IMR-90 (cell line): ENCODE measurements around the gene FRS3. TPM values are rescaled to one million over a fixed set of nuclear protein-coding genes. Genes with fewer than 3 reads are reported as not detected.

Source experiments
- ATAC-seq: fragments of 200-7000 bp; cut with Tn5 transposase; 2 replicates; pipeline ENCODE4 v1.9.1; 2020; ENCODE audit warnings: low read depth, mild to moderate bottlenecking, moderate library complexity
- BruUV-seq: library from RNA; stranded (reverse); fragments of 400-500 nt; replicated peaks from 2 replicates; lab custom pipeline; 2021; lab: Mats Ljungman, UMichigan
- CTCF ChIA-PET: fragments of 300-600 bp; formaldehyde crosslinking; extraction: SDS; loops from one replicate; lab custom pipeline; 2021; ENCODE audit warnings: antibody characterized with exemption; lab: Yijun Ruan, JAX
- POLR2A ChIA-PET: fragments of 300-600 bp; sonication (Branson Sonifier 250); formaldehyde crosslinking; loops from one replicate; lab custom pipeline; 2022; ENCODE audit warnings: antibody characterized with exemption; ENCODE audit not compliant: unreplicated experiment; lab: Charles Lee
- DNase-seq: peaks from one replicate; pipeline ENCODE4 v3.0.0; 2013
- H2AFZ ChIP-seq: replicated peaks from 2 replicates; pipeline ENCODE3; 2013; ENCODE audit warnings: low read length, mild to moderate bottlenecking; ENCODE audit not compliant: poor library complexity
- H2AK5ac ChIP-seq: 2 replicates; pipeline ENCODE4 v1.6.1; 2013; ENCODE audit warnings: low read depth, low read length, inconsistent platforms
- H2AK9ac ChIP-seq: replicated peaks from 2 replicates; pipeline ENCODE3; 2013; ENCODE audit warnings: mild to moderate bottlenecking, low read depth, low read length, moderate library complexity; ENCODE audit not compliant: poor library complexity
- H2BK120ac ChIP-seq: 2 replicates; pipeline ENCODE4 v1.6.1; 2013; ENCODE audit warnings: low read depth, low read length, inconsistent platforms
- H2BK15ac ChIP-seq: 3 replicates; pipeline ENCODE4 v1.6.1; 2013; ENCODE audit warnings: low read depth, low read length, inconsistent platforms
- H2BK20ac ChIP-seq: 2 replicates; pipeline ENCODE4 v1.6.1; 2013; ENCODE audit warnings: low read depth, mild to moderate bottlenecking, inconsistent platforms, low read length, moderate library complexity
- H2BK5ac ChIP-seq: 2 replicates; pipeline ENCODE4 v1.6.1; 2013; ENCODE audit warnings: mild to moderate bottlenecking, low read depth, low read length, inconsistent platforms; ENCODE audit not compliant: poor library complexity, severe bottlenecking
- H3K14ac ChIP-seq: replicated peaks from 2 replicates; pipeline ENCODE4 v1.6.1; 2013; ENCODE audit warnings: low read depth, low read length, inconsistent platforms
- H3K18ac ChIP-seq: 2 replicates; pipeline ENCODE4 v1.6.1; 2013; ENCODE audit warnings: low read depth, low read length, control low read depth
- H3K23ac ChIP-seq: 2 replicates; pipeline ENCODE4 v1.6.1; 2013; ENCODE audit warnings: low read depth, low read length, inconsistent platforms
- H3K27ac ChIP-seq: 2 replicates; pipeline ENCODE4 v1.5.1; 2013; ENCODE audit warnings: mild to moderate bottlenecking, control low read depth, low read length; ENCODE audit not compliant: insufficient read depth
- H3K27me3 ChIP-seq: 2 replicates; pipeline ENCODE4 v1.6.1; 2013; ENCODE audit warnings: low read length; ENCODE audit not compliant: control insufficient read depth, insufficient read depth
- H3K36me3 ChIP-seq: 2 replicates; pipeline ENCODE4 v1.6.1; 2013; ENCODE audit warnings: low read length, mixed read lengths; ENCODE audit not compliant: control insufficient read depth, insufficient read depth
- H3K4ac ChIP-seq: 2 replicates; pipeline ENCODE4 v1.6.1; 2013; ENCODE audit warnings: low read depth, low read length, inconsistent platforms
- H3K4me1 ChIP-seq: 2 replicates; pipeline ENCODE4 v1.6.1; 2013; ENCODE audit warnings: low read length, mixed read lengths; ENCODE audit not compliant: control insufficient read depth, insufficient read depth
- H3K4me2 ChIP-seq: 2 replicates; pipeline ENCODE4 v1.6.1; 2013; ENCODE audit warnings: low read depth, mild to moderate bottlenecking, control low read depth, low read length, moderate library complexity
- H3K4me3 ChIP-seq: 2 replicates; pipeline ENCODE4 v1.5.1; 2013; ENCODE audit warnings: low read depth, mild to moderate bottlenecking, control low read depth, low read length, moderate library complexity; ENCODE audit not compliant: insufficient read depth
- H3K56ac ChIP-seq: 2 replicates; pipeline ENCODE4 v1.6.1; 2013; ENCODE audit warnings: low read length, inconsistent platforms; ENCODE audit not compliant: insufficient read depth; ENCODE audit errors: extremely low read depth
- H3K79me1 ChIP-seq, 2 experiments: 2 replicates each; pipeline ENCODE4 v1.6.1; 2013; ENCODE audit warnings: low read length in 2 of 2, inconsistent platforms in 1 of 2, low read depth in 1 of 2
- H3K9ac ChIP-seq: 2 replicates; pipeline ENCODE4 v1.6.1; 2013; ENCODE audit warnings: low read depth, low read length, control low read depth
- H3K9me1 ChIP-seq: 2 replicates; pipeline ENCODE4 v1.6.1; 2013; ENCODE audit warnings: low read length, inconsistent platforms; ENCODE audit not compliant: insufficient read depth
- H3K9me3 ChIP-seq: 2 replicates; pipeline ENCODE4 v1.6.1; 2013; ENCODE audit warnings: low read length; ENCODE audit not compliant: control insufficient read depth, insufficient read depth
- H4K20me1 ChIP-seq: 2 replicates; pipeline ENCODE4 v1.6.1; 2013; ENCODE audit warnings: low read length, inconsistent platforms; ENCODE audit not compliant: insufficient read depth
- H4K5ac ChIP-seq: 2 replicates; pipeline ENCODE4 v1.6.1; 2013; ENCODE audit warnings: mild to moderate bottlenecking, low read depth, low read length, control low read depth
- H4K8ac ChIP-seq, 2 experiments: 2 replicates each; pipeline ENCODE4 v1.6.1; 2013; ENCODE audit warnings: low read depth in 2 of 2, low read length in 2 of 2, control low read depth in 1 of 2, inconsistent platforms in 1 of 2
- H4K91ac ChIP-seq: 2 replicates; pipeline ENCODE4 v1.6.1; 2013; ENCODE audit warnings: low read depth, low read length, inconsistent platforms; ENCODE audit not compliant: insufficient read depth
- BHLHE40 ChIP-seq: fragments of 150-350 bp; IDR thresholded peaks from 2 replicates; pipeline ENCODE4 v1.6.1; 2016; ENCODE audit warnings: mild to moderate bottlenecking, low read depth, low read length
- CHD1 ChIP-seq: IDR thresholded peaks from 2 replicates; pipeline ENCODE4 v1.6.1; 2012; ENCODE audit warnings: low read depth, low read length, improper control_type of control experiment
- FOS ChIP-seq: fragments of 150-350 bp; IDR thresholded peaks from 2 replicates; pipeline ENCODE4 v1.6.1; 2016; ENCODE audit warnings: low read depth, low read length
- MAFK ChIP-seq: IDR thresholded peaks from 2 replicates; pipeline ENCODE4 v1.6.1; 2012; ENCODE audit warnings: low read depth, low read length, improper control_type of control experiment
- MAZ ChIP-seq: IDR thresholded peaks from 2 replicates; pipeline ENCODE4 v1.6.1; 2012; ENCODE audit warnings: low read depth, mild to moderate bottlenecking, low read length, improper control_type of control experiment, moderate library complexity, borderline replicate concordance
- MXI1 ChIP-seq: IDR thresholded peaks from 2 replicates; pipeline ENCODE4 v1.6.1; 2012; ENCODE audit warnings: low read depth, mild to moderate bottlenecking, low read length, moderate library complexity, borderline replicate concordance
- NFE2L2 ChIP-seq: fragments of 150-350 bp; IDR thresholded peaks from 2 replicates; pipeline ENCODE4 v1.6.1; 2016; ENCODE audit warnings: low read depth, mild to moderate bottlenecking, low read length
- POLR2A ChIP-seq: IDR thresholded peaks from 2 replicates; pipeline ENCODE4 v1.6.1; 2012; ENCODE audit warnings: mild to moderate bottlenecking, low read depth, low read length
- RAD21 ChIP-seq: IDR thresholded peaks from 2 replicates; pipeline ENCODE4 v1.6.1; 2012; ENCODE audit warnings: low read length, improper control_type of control experiment
- RCOR1 ChIP-seq: IDR thresholded peaks from 2 replicates; pipeline ENCODE4 v1.6.1; 2012; ENCODE audit warnings: mild to moderate bottlenecking, low read length, improper control_type of control experiment; ENCODE audit not compliant: insufficient replicate concordance
- RFX5 ChIP-seq: IDR thresholded peaks from 2 replicates; pipeline ENCODE4 v1.8.0; 2012; ENCODE audit warnings: low read depth, mild to moderate bottlenecking, low read length, moderate library complexity
- SMC3 ChIP-seq: fragments of 150-350 bp; IDR thresholded peaks from 2 replicates; pipeline ENCODE4 v1.6.1; 2016; ENCODE audit warnings: low read depth, mild to moderate bottlenecking, antibody characterized with exemption, low read length, moderate library complexity
- WGBS, 2 experiments: methylation state at CpG; one replicate each; pipeline versions ENCODE4 v1.1.5 to v1.1.7; 2013; ENCODE audit warnings: missing lambda C conversion rate in 2 of 2; ENCODE audit not compliant: insufficient read length in 1 of 2; ENCODE audit errors: extremely low coverage in 2 of 2; 5-methylcytosine and 5-hydroxymethylcytosine counted together
- dilution Hi-C: fragments of 300-500 bp; cut with HindIII; formaldehyde crosslinking; loops from one replicate; pipeline ENCODE4 v1.14.3; 2018; ENCODE audit warnings: low sequenced_read_pairs; ENCODE audit not compliant: unreplicated experiment
- in situ Hi-C: fragments of 300-500 bp; cut with MboI; formaldehyde crosslinking; loops from 3 replicates; pipeline ENCODE4 v1.14.3; 2019; ENCODE audit warnings: low sequenced_read_pairs, inconsistent platforms, mixed read lengths
- intact Hi-C: fragments of 100-400 bp; cut with micrococcal nuclease; formaldehyde crosslinking; loops from 2 replicates; pipeline ENCODE4 v1.10.0; 2022
- polyA plus RNA-seq, 3 experiments: library from polyadenylated mRNA; depleted of rRNA; stranded (reverse); fragments of >200 nt; gene quantifications; 2 replicates each; pipeline ENCODE4 v1.2.3, GENCODE V29; 2012; ENCODE audit warnings: low replicate concordance in 1 of 3
- total RNA-seq: library from RNA; depleted of rRNA; stranded (reverse); fragments of >200 nt; gene quantifications from 2 replicates; pipeline ENCODE4 v1.2.3, GENCODE V29; 2012
- TF ChIP-seq, protein P1 (sequence below): fragments of 150-350 bp; IDR thresholded peaks from 2 replicates; pipeline ENCODE4 v1.6.1; 2016; ENCODE audit warnings: low read depth, mild to moderate bottlenecking, low read length, moderate library complexity, borderline replicate concordance
- TF ChIP-seq, protein P2 (sequence below): fragments of 150-350 bp; IDR thresholded peaks from 2 replicates; pipeline ENCODE4 v1.6.1; 2017; ENCODE audit warnings: mild to moderate bottlenecking, antibody characterized with exemption, low read length, low read depth
- TF ChIP-seq, protein P3 (sequence below): conservative IDR thresholded peaks from 2 replicates; pipeline ENCODE4 v1.5.1; 2012; ENCODE audit warnings: mild to moderate bottlenecking, low read depth, low read length, improper control_type of control experiment

Gene FRS3
- total and polyA plus RNA-seq, 2 of the 4 experiments (the other 2 are of a cell fraction) = 0.54 to 3.8 TPM

DNA sequence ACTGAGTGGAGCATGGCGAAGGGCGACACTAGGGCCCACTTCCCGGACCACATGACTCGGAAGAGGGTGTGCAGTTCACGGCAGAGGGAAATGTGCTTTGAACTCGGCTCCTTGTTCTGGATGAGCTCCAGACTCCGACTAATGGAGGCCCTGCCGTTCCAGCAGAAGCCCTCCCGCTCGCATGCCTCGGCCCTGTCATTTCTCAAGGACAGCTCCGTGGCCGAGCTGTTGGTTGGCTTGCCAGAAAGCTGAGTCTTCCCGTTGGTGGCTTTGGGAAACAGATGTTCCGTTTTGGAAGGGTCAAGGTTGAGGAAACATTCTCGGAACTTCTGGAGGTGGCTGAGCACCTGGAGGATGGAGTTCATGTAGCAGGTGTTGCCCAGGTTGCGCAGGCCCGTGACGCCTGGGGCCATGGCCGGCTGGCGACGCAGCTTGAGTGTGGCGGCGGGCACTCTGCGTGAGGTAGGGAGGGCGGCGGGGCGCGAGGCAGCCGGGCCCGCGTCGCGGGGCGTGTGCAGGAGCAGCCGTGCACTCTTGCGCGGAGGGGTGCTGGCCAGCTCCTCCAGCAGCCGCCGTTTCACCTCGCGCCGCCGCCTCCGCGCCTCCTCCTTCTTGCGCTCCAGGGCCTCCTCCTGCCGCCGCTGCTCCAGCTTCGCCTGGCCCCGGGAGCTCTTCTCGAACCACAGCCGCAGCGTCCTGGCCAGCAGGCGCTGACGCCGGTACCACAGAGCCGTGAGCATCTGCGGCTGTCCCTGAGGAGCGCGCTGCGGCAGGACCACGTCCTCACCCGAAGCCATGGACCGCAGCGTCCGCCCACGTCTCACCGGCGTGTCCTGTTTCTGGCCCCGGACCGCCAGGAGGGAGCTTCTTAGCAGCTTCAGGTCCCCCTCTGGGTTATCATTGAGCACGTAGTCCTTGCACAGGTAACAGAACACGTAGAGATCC is 26.4 kb upstream of the FRS3 start:
- ATAC-seq = no peak
- H2BK5ac ChIP-seq = no peak overlapping the region
- H2BK120ac ChIP-seq = no peak overlapping the region
- no peak overlapping the region for H2BK15ac ChIP-seq
- no peak overlapping the region for H2BK20ac ChIP-seq
- H4K8ac ChIP-seq = no peak overlapping the region
- H3K18ac ChIP-seq = no peak overlapping the region
- no peak overlapping the region for H2AK9ac ChIP-seq
- intact Hi-C loops (no loop called here), dilution Hi-C loops (no loop called here), in situ Hi-C loops (no loop called here)
- H3K56ac ChIP-seq = no peak overlapping the region
- no peak for DNase-seq
- no peaks in the 10 kb centered on the region for H3K4me1 ChIP-seq
- H4K5ac ChIP-seq = no peak overlapping the region
- no peaks in the 10 kb centered on the region for H4K20me1 ChIP-seq
- H3K36me3 ChIP-seq = peaks cover 13% of the 10 kb centered on the region
- no peaks in the 10 kb centered on the region for H3K9me1 ChIP-seq
- no peak overlapping the region for H3K4ac ChIP-seq
- POLR2A ChIA-PET = no interaction called here
- no TSS peak for BruUV-seq
- no peak overlapping the region for H3K14ac ChIP-seq
- H3K9me3 ChIP-seq = no peaks in the 10 kb centered on the region
- no peak overlapping the region for H2AFZ ChIP-seq
- H3K4me3 ChIP-seq = no peak overlapping the region
- no peak overlapping the region for H4K91ac ChIP-seq
- no peak overlapping the region for H3K4me2 ChIP-seq
- H3K27ac ChIP-seq = no peak overlapping the region
- CTCF ChIA-PET = no interaction called here
- no peak overlapping the region for H3K23ac ChIP-seq
- H3K9ac ChIP-seq = no peak overlapping the region
- 93% methylated on average over 51 of the region's 74 CpGs; no CpG with 5 or more reads in 1 of the 2 experiments for WGBS, 2 experiments
- H3K27me3 ChIP-seq = no peaks in the 10 kb centered on the region
- no peak overlapping the region for H2AK5ac ChIP-seq
- H3K79me1 ChIP-seq = no peaks in the 10 kb centered on the region; a peak in 1 of 4 replicates
- no peak for TF ChIP-seq POLR2A
- TF ChIP-seq, protein P1, sequence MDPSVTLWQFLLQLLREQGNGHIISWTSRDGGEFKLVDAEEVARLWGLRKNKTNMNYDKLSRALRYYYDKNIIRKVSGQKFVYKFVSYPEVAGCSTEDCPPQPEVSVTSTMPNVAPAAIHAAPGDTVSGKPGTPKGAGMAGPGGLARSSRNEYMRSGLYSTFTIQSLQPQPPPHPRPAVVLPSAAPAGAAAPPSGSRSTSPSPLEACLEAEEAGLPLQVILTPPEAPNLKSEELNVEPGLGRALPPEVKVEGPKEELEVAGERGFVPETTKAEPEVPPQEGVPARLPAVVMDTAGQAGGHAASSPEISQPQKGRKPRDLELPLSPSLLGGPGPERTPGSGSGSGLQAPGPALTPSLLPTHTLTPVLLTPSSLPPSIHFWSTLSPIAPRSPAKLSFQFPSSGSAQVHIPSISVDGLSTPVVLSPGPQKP = no peak
- no peak for TF ChIP-seq SMC3
- no peak for TF ChIP-seq BHLHE40
- TF ChIP-seq RAD21 = no peak
- no peak for TF ChIP-seq MAZ
- TF ChIP-seq NFE2L2 = no peak
- no peak for TF ChIP-seq MXI1
- no peak for TF ChIP-seq RCOR1
- TF ChIP-seq CHD1 = no peak
- no peak for TF ChIP-seq RFX5
- TF ChIP-seq, protein P2, sequence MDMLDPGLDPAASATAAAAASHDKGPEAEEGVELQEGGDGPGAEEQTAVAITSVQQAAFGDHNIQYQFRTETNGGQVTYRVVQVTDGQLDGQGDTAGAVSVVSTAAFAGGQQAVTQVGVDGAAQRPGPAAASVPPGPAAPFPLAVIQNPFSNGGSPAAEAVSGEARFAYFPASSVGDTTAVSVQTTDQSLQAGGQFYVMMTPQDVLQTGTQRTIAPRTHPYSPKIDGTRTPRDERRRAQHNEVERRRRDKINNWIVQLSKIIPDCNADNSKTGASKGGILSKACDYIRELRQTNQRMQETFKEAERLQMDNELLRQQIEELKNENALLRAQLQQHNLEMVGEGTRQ = no peak
- TF ChIP-seq, protein P3, sequence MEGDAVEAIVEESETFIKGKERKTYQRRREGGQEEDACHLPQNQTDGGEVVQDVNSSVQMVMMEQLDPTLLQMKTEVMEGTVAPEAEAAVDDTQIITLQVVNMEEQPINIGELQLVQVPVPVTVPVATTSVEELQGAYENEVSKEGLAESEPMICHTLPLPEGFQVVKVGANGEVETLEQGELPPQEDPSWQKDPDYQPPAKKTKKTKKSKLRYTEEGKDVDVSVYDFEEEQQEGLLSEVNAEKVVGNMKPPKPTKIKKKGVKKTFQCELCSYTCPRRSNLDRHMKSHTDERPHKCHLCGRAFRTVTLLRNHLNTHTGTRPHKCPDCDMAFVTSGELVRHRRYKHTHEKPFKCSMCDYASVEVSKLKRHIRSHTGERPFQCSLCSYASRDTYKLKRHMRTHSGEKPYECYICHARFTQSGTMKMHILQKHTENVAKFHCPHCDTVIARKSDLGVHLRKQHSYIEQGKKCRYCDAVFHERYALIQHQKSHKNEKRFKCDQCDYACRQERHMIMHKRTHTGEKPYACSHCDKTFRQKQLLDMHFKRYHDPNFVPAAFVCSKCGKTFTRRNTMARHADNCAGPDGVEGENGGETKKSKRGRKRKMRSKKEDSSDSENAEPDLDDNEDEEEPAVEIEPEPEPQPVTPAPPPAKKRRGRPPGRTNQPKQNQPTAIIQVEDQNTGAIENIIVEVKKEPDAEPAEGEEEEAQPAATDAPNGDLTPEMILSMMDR = no peak
- TF ChIP-seq FOS = no peak
- TF ChIP-seq MAFK = no peak
